ENCODE measurements around the gene PLPP4.

The PLPP4 gene

GRCh38 chr10:120474956-120475355 lies 17.9 kb downstream of the PLPP4 start:
- TF ChIP-seq FOXP2 (optimal IDR thresholded peaks at IDR 0.05; ENCODE audit: borderline replicate concordance, extremely low read depth, extremely low read length, insufficient read depth) (no peak), REST (IDR thresholded peaks at IDR 0.05; ENCODE audit: insufficient read depth in 1 of 2, low read depth in 2 of 2, low read length in 2 of 2) (no peak), POLR2AphosphoS5 (IDR thresholded peaks at IDR 0.05; ENCODE audit: low read depth, low read length) (no peak), TAF1 (IDR thresholded peaks at IDR 0.05; ENCODE audit: borderline replicate concordance, insufficient read depth, low read length) (no peak), SIN3A (IDR thresholded peaks at IDR 0.05; ENCODE audit: borderline replicate concordance, insufficient read depth, low read length) (no peak)

GRCh38 chr10:120475844-120476791 lies 19.1 kb downstream of the PLPP4 start:
- TF ChIP-seq REST (IDR thresholded peaks at IDR 0.05; ENCODE audit: insufficient read depth in 1 of 2, low read depth in 2 of 2, low read length in 2 of 2) (no peak), SIN3A (IDR thresholded peaks at IDR 0.05; ENCODE audit: borderline replicate concordance, insufficient read depth, low read length) (no peak), FOXP2 (optimal IDR thresholded peaks at IDR 0.05; ENCODE audit: borderline replicate concordance, extremely low read depth, extremely low read length, insufficient read depth) (no peak), POLR2AphosphoS5 (IDR thresholded peaks at IDR 0.05; ENCODE audit: low read depth, low read length) (no peak), TAF1 (IDR thresholded peaks at IDR 0.05; ENCODE audit: borderline replicate concordance, insufficient read depth, low read length) (no peak)

- TF ChIP-seq TAF1 (IDR thresholded peaks at IDR 0.05; ENCODE audit: borderline replicate concordance, insufficient read depth, low read length) (no peak), FOXP2 (optimal IDR thresholded peaks at IDR 0.05; ENCODE audit: borderline replicate concordance, extremely low read depth, extremely low read length, insufficient read depth) (no peak), POLR2AphosphoS5 (IDR thresholded peaks at IDR 0.05; ENCODE audit: low read depth, low read length) (no peak), REST (IDR thresholded peaks at IDR 0.05; ENCODE audit: insufficient read depth in 1 of 2, low read depth in 2 of 2, low read length in 2 of 2) (no peak), SIN3A (IDR thresholded peaks at IDR 0.05; ENCODE audit: borderline replicate concordance, insufficient read depth, low read length) (no peak)
Measured at GRCh38 chr10:120477021-120477742, 20.2 kb downstream of the PLPP4 start.

GRCh38 chr10:120477743-120478141 lies 20.7 kb downstream of the PLPP4 start:
- TF ChIP-seq TAF1 (IDR thresholded peaks at IDR 0.05; ENCODE audit: borderline replicate concordance, insufficient read depth, low read length) (no peak), REST (IDR thresholded peaks at IDR 0.05; ENCODE audit: insufficient read depth in 1 of 2, low read depth in 2 of 2, low read length in 2 of 2) (no peak), FOXP2 (optimal IDR thresholded peaks at IDR 0.05; ENCODE audit: borderline replicate concordance, extremely low read depth, extremely low read length, insufficient read depth) (no peak), SIN3A (IDR thresholded peaks at IDR 0.05; ENCODE audit: borderline replicate concordance, insufficient read depth, low read length) (no peak), POLR2AphosphoS5 (IDR thresholded peaks at IDR 0.05; ENCODE audit: low read depth, low read length) (no peak)

All from PFSK-1 (cell line).